HCT116 (cell line): ENCODE measurements around the gene ESRRG.

Experiments
- EZH2 ChIP-seq: fragments of 200-600 bp; sonication (generic); IDR thresholded peaks from 2 replicates; pipeline ENCODE4 v1.6.1; 2017; ENCODE audit warnings: antibody characterized with exemption, mixed run types
- EZH2phosphoT487 ChIP-seq: fragments of 200-600 bp; IDR thresholded peaks from 2 replicates; pipeline ENCODE4 v1.6.1; 2018; ENCODE audit warnings: antibody characterized with exemption, borderline replicate concordance
- FOSL1 ChIP-seq: IDR thresholded peaks from 2 replicates; pipeline ENCODE4 v1.6.1; 2012; ENCODE audit warnings: low read depth
- JUND ChIP-seq: IDR thresholded peaks from 2 replicates; pipeline ENCODE4 v1.6.1; 2012
- POLR2A ChIP-seq: IDR thresholded peaks from 2 replicates; pipeline ENCODE4 v1.7.0; 2011; ENCODE audit warnings: borderline replicate concordance; ENCODE audit not compliant: insufficient read depth, insufficient read length; ENCODE audit errors: extremely low read depth
- RAD21 ChIP-seq: IDR thresholded peaks from 2 replicates; pipeline ENCODE4 v1.6.1; 2012; ENCODE audit warnings: low read depth, mild to moderate bottlenecking
- YY1 ChIP-seq: IDR thresholded peaks from 2 replicates; pipeline ENCODE4 v1.6.1; 2011; ENCODE audit warnings: low read length, low read depth, moderate library complexity, mild to moderate bottlenecking; ENCODE audit not compliant: insufficient replicate concordance; ENCODE audit errors: extremely low read depth
- TF ChIP-seq, protein P1 (sequence below), 3 experiments: fragments of 200-600 bp in 1 of 3; sonication (generic) in 1 of 3; IDR thresholded peaks in 2 of 3; conservative IDR thresholded peaks in 1 of 3; 2 replicates each; pipeline ENCODE4 v1.5.1; 2012 to 2017; ENCODE audit warnings: low read depth in 2 of 3, low read length in 2 of 3, antibody characterized with exemption in 1 of 3, borderline replicate concordance in 1 of 3, control low read depth in 1 of 3, mild to moderate bottlenecking in 1 of 3, mixed read lengths in 1 of 3, mixed run types in 1 of 3, moderate library complexity in 1 of 3; ENCODE audit not compliant: insufficient read depth in 1 of 3
- TF ChIP-seq, protein P2 (sequence below): IDR thresholded peaks from 2 replicates; pipeline ENCODE4 v1.6.1; 2012

DNA sequence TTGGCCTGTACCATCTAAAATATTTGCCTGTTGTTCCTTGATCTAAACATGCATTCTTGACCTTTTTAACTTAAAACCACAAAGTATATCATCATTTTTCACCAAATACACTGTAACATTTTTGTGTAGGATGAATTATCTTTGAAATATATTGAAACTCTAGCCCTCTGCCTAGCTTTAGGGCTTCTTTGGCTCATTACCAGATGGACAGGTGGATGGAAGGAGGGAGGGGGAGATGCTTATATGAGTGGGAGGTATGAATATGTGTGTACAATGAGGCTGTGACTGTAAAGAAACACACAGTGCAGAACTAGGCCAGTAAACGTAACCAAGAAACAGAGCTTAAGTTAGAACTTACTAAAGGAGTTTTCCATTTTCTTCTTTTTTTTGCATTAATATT, 118.5 kb downstream of the ESRRG start:
- TF ChIP-seq, protein P1, sequence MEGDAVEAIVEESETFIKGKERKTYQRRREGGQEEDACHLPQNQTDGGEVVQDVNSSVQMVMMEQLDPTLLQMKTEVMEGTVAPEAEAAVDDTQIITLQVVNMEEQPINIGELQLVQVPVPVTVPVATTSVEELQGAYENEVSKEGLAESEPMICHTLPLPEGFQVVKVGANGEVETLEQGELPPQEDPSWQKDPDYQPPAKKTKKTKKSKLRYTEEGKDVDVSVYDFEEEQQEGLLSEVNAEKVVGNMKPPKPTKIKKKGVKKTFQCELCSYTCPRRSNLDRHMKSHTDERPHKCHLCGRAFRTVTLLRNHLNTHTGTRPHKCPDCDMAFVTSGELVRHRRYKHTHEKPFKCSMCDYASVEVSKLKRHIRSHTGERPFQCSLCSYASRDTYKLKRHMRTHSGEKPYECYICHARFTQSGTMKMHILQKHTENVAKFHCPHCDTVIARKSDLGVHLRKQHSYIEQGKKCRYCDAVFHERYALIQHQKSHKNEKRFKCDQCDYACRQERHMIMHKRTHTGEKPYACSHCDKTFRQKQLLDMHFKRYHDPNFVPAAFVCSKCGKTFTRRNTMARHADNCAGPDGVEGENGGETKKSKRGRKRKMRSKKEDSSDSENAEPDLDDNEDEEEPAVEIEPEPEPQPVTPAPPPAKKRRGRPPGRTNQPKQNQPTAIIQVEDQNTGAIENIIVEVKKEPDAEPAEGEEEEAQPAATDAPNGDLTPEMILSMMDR (IDR thresholded peaks at IDR 0.05 in 2 of 3, conservative IDR thresholded peaks at IDR 0.05 in 1 of 3; ENCODE audit: borderline replicate concordance in 1 of 3, insufficient read depth in 1 of 3, low read depth in 2 of 3, low read length in 2 of 3): no peak
- TF ChIP-seq JUND: no peak
- no peak for TF ChIP-seq RAD21
- no peak for TF ChIP-seq FOSL1
- TF ChIP-seq, protein P2, sequence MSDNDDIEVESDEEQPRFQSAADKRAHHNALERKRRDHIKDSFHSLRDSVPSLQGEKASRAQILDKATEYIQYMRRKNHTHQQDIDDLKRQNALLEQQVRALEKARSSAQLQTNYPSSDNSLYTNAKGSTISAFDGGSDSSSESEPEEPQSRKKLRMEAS: no peak
- TF ChIP-seq YY1: no peak
- TF ChIP-seq EZH2phosphoT487: no peak
- no peak for TF ChIP-seq POLR2A
- TF ChIP-seq EZH2: no peak
